HepG2 (cell line): Measurements from ENCODE around the gene ZNF764. TPM values are rescaled to one million over a fixed set of nuclear protein-coding genes. Genes with fewer than 3 reads are reported as not detected.

ENCODE experiments used
- CEBPG ChIP-seq: IDR thresholded peaks from 2 replicates; pipeline ENCODE4 v1.6.1; 2016
- DNMT1 ChIP-seq: sonication (generic); formaldehyde crosslinking; IDR thresholded peaks from 2 replicates; pipeline ENCODE4 v1.5.1; 2020; ENCODE audit warnings: mild to moderate bottlenecking, missing genetic modification reagents
- DNMT3B ChIP-seq: conservative IDR thresholded peaks from 2 replicates; pipeline ENCODE4 v1.6.1; 2016; ENCODE audit warnings: missing biosample characterization, control low read depth
- MAF1 ChIP-seq: sonication (generic); formaldehyde crosslinking; IDR thresholded peaks from 2 replicates; pipeline ENCODE4 v1.5.0; 2020; ENCODE audit warnings: missing genetic modification reagents, borderline replicate concordance
- MTA1 ChIP-seq: sonication (generic); formaldehyde crosslinking; IDR thresholded peaks from 2 replicates; pipeline ENCODE4 v1.4.0; 2020; ENCODE audit warnings: missing genetic modification reagents, mild to moderate bottlenecking, borderline replicate concordance
- NFE2 ChIP-seq: sonication (generic); formaldehyde crosslinking; IDR thresholded peaks from 2 replicates; pipeline ENCODE4 v1.4.0; 2020; ENCODE audit warnings: missing genetic modification reagents
- NONO ChIP-seq, 2 experiments: fragments of 450-650 bp in 1 of 2; sonication (generic) in 1 of 2; formaldehyde crosslinking in 1 of 2; IDR thresholded peaks in 1 of 2; conservative IDR thresholded peaks in 1 of 2; 2 replicates each; pipeline versions ENCODE4 v1.6.1 to v1.8.0; 2017 to 2022; ENCODE audit warnings: mild to moderate bottlenecking in 1 of 2, missing genetic modification reagents in 1 of 2, moderate library complexity in 1 of 2
- THAP11 ChIP-seq: IDR thresholded peaks from 2 replicates; pipeline ENCODE4 v1.6.1; 2016; ENCODE audit warnings: missing biosample characterization, missing genetic modification reagents
- YY1 ChIP-seq: IDR thresholded peaks from 2 replicates; pipeline ENCODE4 v1.6.1; 2011; ENCODE audit warnings: low read length, low read depth, moderate library complexity, mild to moderate bottlenecking; ENCODE audit not compliant: insufficient read depth, insufficient replicate concordance
- ZNF296 ChIP-seq: sonication (generic); formaldehyde crosslinking; conservative IDR thresholded peaks from 2 replicates; pipeline ENCODE4 v1.5.0; 2020; ENCODE audit warnings: mild to moderate bottlenecking, missing genetic modification reagents
- ZNF34 ChIP-seq: sonication (generic); formaldehyde crosslinking; IDR thresholded peaks from 2 replicates; pipeline ENCODE4 v1.4.0; 2020; ENCODE audit warnings: mild to moderate bottlenecking, missing genetic modification reagents, borderline replicate concordance
- ZNF614 ChIP-seq: IDR thresholded peaks from 2 replicates; pipeline ENCODE4 v1.6.1; 2018; ENCODE audit warnings: missing biosample characterization, missing genetic modification reagents, inconsistent platforms, borderline replicate concordance
- ZNF670 ChIP-seq: sonication (generic); formaldehyde crosslinking; IDR thresholded peaks from 2 replicates; pipeline ENCODE4 v1.8.0; 2022; ENCODE audit warnings: mild to moderate bottlenecking, missing genetic modification reagents, borderline replicate concordance
- ZNF678 ChIP-seq: sonication (generic); formaldehyde crosslinking; IDR thresholded peaks from 2 replicates; pipeline ENCODE4 v1.4.0; 2020; ENCODE audit warnings: mild to moderate bottlenecking, missing genetic modification reagents
- polyA plus RNA-seq, 8 experiments: library from polyadenylated mRNA; depleted of rRNA in 3 of 8; stranded (reverse) in 7 of 8; unstranded in 1 of 8; fragments of >200 nt; fragmentation: Illumina TruSeq in 4 of 8; extraction: Trizol in 4 of 8; gene quantifications; 2 replicates each; pipeline versions ENCODE4 v1.2.1 to v1.2.3, GENCODE V29; 2011 to 2016; ENCODE audit warnings: low read depth in 4 of 8, missing spikeins in 1 of 8, mixed read lengths in 1 of 8; ENCODE audit not compliant: insufficient read depth in 1 of 8
- total RNA-seq, 5 experiments: library from RNA; depleted of rRNA; stranded (reverse); fragments of >200 nt; fragmentation: Illumina TruSeq; extraction: Trizol; gene quantifications; 2 replicates each; pipeline ENCODE4 v1.2.3, GENCODE V29; 2016; ENCODE audit warnings: low read depth in 1 of 5
- TF ChIP-seq, protein P1 (sequence below): sonication (generic); formaldehyde crosslinking; IDR thresholded peaks from 2 replicates; pipeline ENCODE4 v1.4.0; 2020; ENCODE audit warnings: missing genetic modification reagents, borderline replicate concordance
- TF ChIP-seq, protein P2 (sequence below): sonication (generic); formaldehyde crosslinking; IDR thresholded peaks from 2 replicates; pipeline ENCODE4 v1.5.0; 2020; ENCODE audit warnings: missing genetic modification reagents
- TF ChIP-seq, protein P3 (sequence below): sonication (generic); formaldehyde crosslinking; IDR thresholded peaks from 2 replicates; pipeline ENCODE4 v1.5.1; 2020; ENCODE audit warnings: mild to moderate bottlenecking, missing genetic modification reagents
- TF ChIP-seq, protein P4 (sequence below): sonication (generic); formaldehyde crosslinking; IDR thresholded peaks from 2 replicates; pipeline ENCODE4 v1.5.0; 2020; ENCODE audit warnings: mild to moderate bottlenecking, missing genetic modification reagents, borderline replicate concordance

Gene ZNF764
- total and polyA plus RNA-seq, 2 of the 13 experiments (the other 11 are each of a cell fraction or from before 2014, with no cell fraction given), result 4.1 to 9.1 TPM

DNA sequence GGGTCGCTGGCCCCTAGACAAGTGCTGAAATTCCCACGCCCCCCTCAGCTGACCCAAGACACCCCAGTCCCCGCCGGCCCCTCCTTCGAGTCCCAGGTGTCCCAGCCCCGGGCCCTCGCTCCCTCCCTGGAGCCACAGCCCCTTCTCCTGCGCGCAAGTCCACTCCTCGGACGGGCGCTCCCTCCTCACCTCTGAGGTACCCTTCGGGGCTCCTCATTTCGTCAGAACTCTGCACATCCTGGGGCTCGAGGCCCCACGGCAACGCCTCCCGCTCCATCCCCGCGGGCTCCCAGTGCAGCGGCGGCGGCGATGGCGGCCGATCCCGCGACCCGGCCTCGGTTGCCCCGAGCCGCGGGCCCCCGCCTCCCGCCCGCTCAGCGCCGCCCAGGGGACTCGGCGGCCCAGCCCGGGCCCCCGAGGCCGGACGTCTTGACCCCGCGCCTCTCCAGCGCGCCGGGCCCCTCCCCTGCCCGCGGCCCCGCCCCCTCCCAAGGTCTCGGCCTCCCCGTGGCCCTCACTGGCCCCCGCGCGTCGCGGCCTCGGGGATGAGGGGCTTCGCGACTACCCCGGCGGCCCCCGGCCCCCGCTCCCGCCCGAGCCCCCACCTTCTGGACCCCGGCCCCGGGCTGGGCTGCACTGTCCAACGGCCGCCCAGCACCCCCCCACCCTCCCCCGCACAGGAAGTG, 31.9 kb downstream of the ZNF764 start, which contains the start of gene ZNF768 (continued):
- TF ChIP-seq YY1 (peak; percentile 48), ZNF614 (peak; percentile 35; the same call in 1 of the 2 replicates), CEBPG (CRISPR knock-in tag) (no peak), NFE2 (no peak), NONO (IDR thresholded peaks at IDR 0.05) (no peak), NONO (CRISPR knock-in tag; conservative IDR thresholded peaks at IDR 0.05) (peak; percentile 14; the same call in 1 of the 2 replicates), ZNF296 (no peak), THAP11 (CRISPR knock-in tag) (no peak), DNMT3B (no peak), MAF1 (CRISPR knock-in tag) (0 out of 2 replicates have a peak, but pooled peaks have one; percentile 47), MTA1 (0 out of 2 replicates have a peak, but pooled peaks have one; percentile 51), ZNF34 (CRISPR knock-in tag) (0 out of 2 replicates have a peak, but pooled peaks have one; percentile 26), ZNF670 (no peak), ZNF678 (0 out of 2 replicates have a peak, but pooled peaks have one; percentile 29), DNMT1 (CRISPR knock-in tag) (no peak)
- TF ChIP-seq, protein P1, sequence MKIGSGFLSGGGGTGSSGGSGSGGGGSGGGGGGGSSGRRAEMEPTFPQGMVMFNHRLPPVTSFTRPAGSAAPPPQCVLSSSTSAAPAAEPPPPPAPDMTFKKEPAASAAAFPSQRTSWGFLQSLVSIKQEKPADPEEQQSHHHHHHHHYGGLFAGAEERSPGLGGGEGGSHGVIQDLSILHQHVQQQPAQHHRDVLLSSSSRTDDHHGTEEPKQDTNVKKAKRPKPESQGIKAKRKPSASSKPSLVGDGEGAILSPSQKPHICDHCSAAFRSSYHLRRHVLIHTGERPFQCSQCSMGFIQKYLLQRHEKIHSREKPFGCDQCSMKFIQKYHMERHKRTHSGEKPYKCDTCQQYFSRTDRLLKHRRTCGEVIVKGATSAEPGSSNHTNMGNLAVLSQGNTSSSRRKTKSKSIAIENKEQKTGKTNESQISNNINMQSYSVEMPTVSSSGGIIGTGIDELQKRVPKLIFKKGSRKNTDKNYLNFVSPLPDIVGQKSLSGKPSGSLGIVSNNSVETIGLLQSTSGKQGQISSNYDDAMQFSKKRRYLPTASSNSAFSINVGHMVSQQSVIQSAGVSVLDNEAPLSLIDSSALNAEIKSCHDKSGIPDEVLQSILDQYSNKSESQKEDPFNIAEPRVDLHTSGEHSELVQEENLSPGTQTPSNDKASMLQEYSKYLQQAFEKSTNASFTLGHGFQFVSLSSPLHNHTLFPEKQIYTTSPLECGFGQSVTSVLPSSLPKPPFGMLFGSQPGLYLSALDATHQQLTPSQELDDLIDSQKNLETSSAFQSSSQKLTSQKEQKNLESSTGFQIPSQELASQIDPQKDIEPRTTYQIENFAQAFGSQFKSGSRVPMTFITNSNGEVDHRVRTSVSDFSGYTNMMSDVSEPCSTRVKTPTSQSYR (CRISPR knock-in tag), result no peak
- TF ChIP-seq, protein P2, sequence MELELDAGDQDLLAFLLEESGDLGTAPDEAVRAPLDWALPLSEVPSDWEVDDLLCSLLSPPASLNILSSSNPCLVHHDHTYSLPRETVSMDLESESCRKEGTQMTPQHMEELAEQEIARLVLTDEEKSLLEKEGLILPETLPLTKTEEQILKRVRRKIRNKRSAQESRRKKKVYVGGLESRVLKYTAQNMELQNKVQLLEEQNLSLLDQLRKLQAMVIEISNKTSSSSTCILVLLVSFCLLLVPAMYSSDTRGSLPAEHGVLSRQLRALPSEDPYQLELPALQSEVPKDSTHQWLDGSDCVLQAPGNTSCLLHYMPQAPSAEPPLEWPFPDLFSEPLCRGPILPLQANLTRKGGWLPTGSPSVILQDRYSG (CRISPR knock-in tag), result no peak
- TF ChIP-seq, protein P3, sequence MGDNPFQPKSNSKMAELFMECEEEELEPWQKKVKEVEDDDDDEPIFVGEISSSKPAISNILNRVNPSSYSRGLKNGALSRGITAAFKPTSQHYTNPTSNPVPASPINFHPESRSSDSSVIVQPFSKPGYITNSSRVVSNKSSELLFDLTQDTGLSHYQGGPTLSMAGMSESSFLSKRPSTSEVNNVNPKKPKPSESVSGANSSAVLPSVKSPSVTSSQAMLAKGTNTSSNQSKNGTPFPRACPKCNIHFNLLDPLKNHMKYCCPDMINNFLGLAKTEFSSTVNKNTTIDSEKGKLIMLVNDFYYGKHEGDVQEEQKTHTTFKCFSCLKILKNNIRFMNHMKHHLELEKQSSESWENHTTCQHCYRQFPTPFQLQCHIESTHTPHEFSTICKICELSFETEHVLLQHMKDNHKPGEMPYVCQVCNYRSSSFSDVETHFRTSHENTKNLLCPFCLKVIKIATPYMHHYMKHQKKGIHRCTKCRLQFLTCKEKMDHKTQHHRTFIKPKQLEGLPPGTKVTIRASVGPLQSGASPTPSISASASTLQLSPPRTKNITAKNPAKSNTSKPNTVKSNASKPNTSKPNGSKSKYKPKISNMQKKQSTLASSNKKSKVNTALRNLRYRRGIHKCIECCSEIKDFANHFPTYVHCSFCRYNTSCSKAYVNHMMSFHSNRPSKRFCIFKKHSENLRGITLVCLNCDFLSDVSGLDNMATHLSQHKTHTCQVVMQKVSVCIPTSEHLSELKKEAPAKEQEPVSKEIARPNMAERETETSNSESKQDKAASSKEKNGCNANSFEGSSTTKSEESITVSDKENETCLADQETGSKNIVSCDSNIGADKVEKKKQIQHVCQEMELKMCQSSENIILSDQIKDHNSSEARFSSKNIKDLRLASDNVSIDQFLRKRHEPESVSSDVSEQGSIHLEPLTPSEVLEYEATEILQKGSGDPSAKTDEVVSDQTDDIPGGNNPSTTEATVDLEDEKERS (CRISPR knock-in tag), result no peak
- TF ChIP-seq, protein P4, sequence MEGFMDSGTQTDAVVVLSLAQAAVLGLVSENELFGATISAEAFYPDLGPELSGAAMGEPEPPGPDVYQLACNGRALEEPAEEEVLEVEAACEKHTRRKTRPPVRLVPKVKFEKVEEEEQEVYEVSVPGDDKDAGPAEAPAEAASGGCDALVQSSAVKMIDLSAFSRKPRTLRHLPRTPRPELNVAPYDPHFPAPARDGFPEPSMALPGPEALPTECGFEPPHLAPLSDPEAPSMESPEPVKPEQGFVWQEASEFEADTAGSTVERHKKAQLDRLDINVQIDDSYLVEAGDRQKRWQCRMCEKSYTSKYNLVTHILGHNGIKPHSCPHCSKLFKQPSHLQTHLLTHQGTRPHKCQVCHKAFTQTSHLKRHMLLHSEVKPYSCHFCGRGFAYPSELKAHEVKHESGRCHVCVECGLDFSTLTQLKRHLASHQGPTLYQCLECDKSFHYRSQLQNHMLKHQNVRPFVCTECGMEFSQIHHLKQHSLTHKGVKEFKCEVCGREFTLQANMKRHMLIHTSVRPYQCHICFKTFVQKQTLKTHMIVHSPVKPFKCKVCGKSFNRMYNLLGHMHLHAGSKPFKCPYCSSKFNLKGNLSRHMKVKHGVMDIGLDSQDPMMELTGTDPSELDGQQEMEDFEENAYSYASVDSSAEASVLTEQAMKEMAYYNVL (CRISPR knock-in tag), result no peak; the same call in 1 of the 2 replicates
